PFSK-1 (cell line): ENCODE data around the gene COL18A1.

ENCODE experiments used
- FOXP2 ChIP-seq: optimal IDR thresholded peaks from 2 replicates; pipeline ENCODE3; 2011; ENCODE audit warnings: borderline replicate concordance, control low read depth, inconsistent platforms; ENCODE audit not compliant: insufficient read depth; ENCODE audit errors: extremely low read length, extremely low read depth
- POLR2AphosphoS5 ChIP-seq: IDR thresholded peaks from 2 replicates; pipeline ENCODE4 v1.6.1; 2012; ENCODE audit warnings: low read depth, mild to moderate bottlenecking, control low read depth, low read length, moderate library complexity
- REST ChIP-seq, 2 experiments: IDR thresholded peaks; 2 replicates each; pipeline versions ENCODE4 v1.6.1 to v1.8.0; 2011 to 2012; ENCODE audit warnings: low read depth in 2 of 2, low read length in 2 of 2, control low read depth in 1 of 2, inconsistent platforms in 1 of 2, mild to moderate bottlenecking in 1 of 2, moderate library complexity in 1 of 2; ENCODE audit not compliant: insufficient read depth in 1 of 2
- SIN3A ChIP-seq: IDR thresholded peaks from 2 replicates; pipeline ENCODE4 v1.6.1; 2012; ENCODE audit warnings: mild to moderate bottlenecking, low read length, moderate library complexity, borderline replicate concordance; ENCODE audit not compliant: insufficient read depth
- TAF1 ChIP-seq: IDR thresholded peaks from 2 replicates; pipeline ENCODE4 v1.6.1; 2012; ENCODE audit warnings: low read length, control low read depth, borderline replicate concordance; ENCODE audit not compliant: insufficient read depth

The COL18A1 gene

GRCh38 chr21:45528028-45528705 lies 123.2 kb downstream of the COL18A1 start:
- no peak for TF ChIP-seq SIN3A

GRCh38 chr21:45528981-45529784 lies 124.2 kb downstream of the COL18A1 start:
- TF ChIP-seq POLR2AphosphoS5 (no peak), TAF1 (no peak), FOXP2 (no peak), SIN3A (no peak), REST (IDR thresholded peaks at IDR 0.05; ENCODE audit: insufficient read depth in 1 of 2, low read depth in 2 of 2, low read length in 2 of 2) (no peak)

GRCh38 chr21:45529785-45530422 lies 124.9 kb downstream of the COL18A1 start:
- no peak for TF ChIP-seq SIN3A
- no peak for TF ChIP-seq TAF1
- TF ChIP-seq REST (IDR thresholded peaks at IDR 0.05; ENCODE audit: insufficient read depth in 1 of 2, low read depth in 2 of 2, low read length in 2 of 2) = no peak
- TF ChIP-seq POLR2AphosphoS5 = no peak
- TF ChIP-seq FOXP2 = no peak

GRCh38 chr21:45530423-45531113 lies 125.6 kb downstream of the COL18A1 start:
- no peak for TF ChIP-seq SIN3A
- no peak for TF ChIP-seq POLR2AphosphoS5
- no peak for TF ChIP-seq FOXP2
- no peak for TF ChIP-seq TAF1
- no peak for TF ChIP-seq REST (IDR thresholded peaks at IDR 0.05; ENCODE audit: insufficient read depth in 1 of 2, low read depth in 2 of 2, low read length in 2 of 2)

- TF ChIP-seq SIN3A (no peak), POLR2AphosphoS5 (no peak), REST (IDR thresholded peaks at IDR 0.05; ENCODE audit: insufficient read depth in 1 of 2, low read depth in 2 of 2, low read length in 2 of 2) (no peak), FOXP2 (no peak), TAF1 (no peak)
These were observed 126.6 kb downstream of the COL18A1 start for GRCh38 chr21:45531393-45532215.
